ENCODE measurements around the gene HPCA. TPM values are rescaled to one million over a fixed set of nuclear protein-coding genes. Genes with fewer than 3 reads are reported as not detected.

HPCA gene
- total RNA-seq, 1 donor from 2014 or later, result 0.88 TPM

GRCh38 chr1:32928715-32929114, 42.4 kb downstream of the HPCA start:
- no peak for DNase-seq (ENCODE audit: low read depth)

- DNase-seq (ENCODE audit: low read depth), result no peak
These were observed 43.1 kb downstream of the HPCA start for GRCh38 chr1:32929366-32929765.

- DNase-seq (ENCODE audit: low read depth), result no peak
These were observed 45.5 kb downstream of the HPCA start for GRCh38 chr1:32931760-32932159.

- DNase-seq (ENCODE audit: low read depth), result no peak
These were observed 47.5 kb downstream of the HPCA start for GRCh38 chr1:32933742-32934322.

GRCh38 chr1:32934535-32934934, 48.2 kb downstream of the HPCA start:
- no peak for DNase-seq (ENCODE audit: low read depth)

- DNase-seq (ENCODE audit: low read depth), result no peak
These were observed 50.8 kb downstream of the HPCA start for GRCh38 chr1:32937061-32937460.

- peak; percentile 62 for DNase-seq (ENCODE audit: low read depth)
These were observed 53.5 kb downstream of the HPCA start for GRCh38 chr1:32939655-32940371.

- DNase-seq (ENCODE audit: low read depth), result no peak
These were observed 57.9 kb downstream of the HPCA start for GRCh38 chr1:32944180-32944579.

Other genes starting within 250 kb of the HPCA start
- gene ZBTB8OS, start 235.9 kb upstream of the HPCA start, total RNA-seq, result 42.9 and 44.4 TPM in 2 replicates
- gene RBBP4, start 235.3 kb upstream of the HPCA start, total RNA-seq, result 161 and 193 TPM in 2 replicates
- 131 and 152 TPM in 2 replicates for gene SYNC, start 183.7 kb upstream of the HPCA start, total RNA-seq
- 76.2 and 79.9 TPM in 2 replicates for gene YARS1, start 69.1 kb upstream of the HPCA start, total RNA-seq
- 18.4 and 27.9 TPM in 2 replicates for gene S100PBP, start 68.8 kb upstream of the HPCA start, total RNA-seq
- 392 and 577 TPM in 2 replicates for gene FNDC5, start 15.6 kb upstream of the HPCA start, total RNA-seq
- 28.3 and 44.2 TPM in 2 replicates for gene TMEM54, start 14.9 kb downstream of the HPCA start, total RNA-seq
- gene RNF19B, start 78.3 kb downstream of the HPCA start, total RNA-seq, result 14.9 and 23.4 TPM in 2 replicates
- gene AK2, start 150.4 kb downstream of the HPCA start, total RNA-seq, result 127 and 166 TPM in 2 replicates
- 5.3 and 10.7 TPM in 2 replicates for gene AZIN2, start 194.7 kb downstream of the HPCA start, total RNA-seq

Data from myocyte (in vitro differentiated cells).